GM18511 (cell line): ENCODE measurements around the gene SLC7A10.
"Not testable (repeated sequence)": the region's sequence is repeated elsewhere in the genome, so short reads cannot be mapped to it uniquely, and the experiment has no call there.

Experiments used
- ATAC-seq: cut with Tn5 transposase; IDR thresholded peaks from one replicate; pipeline ENCODE4 v1.9.1; 2021; ENCODE audit warnings: mild to moderate bottlenecking, moderate library complexity; ENCODE audit not compliant: unreplicated experiment

SLC7A10 gene

DNA sequence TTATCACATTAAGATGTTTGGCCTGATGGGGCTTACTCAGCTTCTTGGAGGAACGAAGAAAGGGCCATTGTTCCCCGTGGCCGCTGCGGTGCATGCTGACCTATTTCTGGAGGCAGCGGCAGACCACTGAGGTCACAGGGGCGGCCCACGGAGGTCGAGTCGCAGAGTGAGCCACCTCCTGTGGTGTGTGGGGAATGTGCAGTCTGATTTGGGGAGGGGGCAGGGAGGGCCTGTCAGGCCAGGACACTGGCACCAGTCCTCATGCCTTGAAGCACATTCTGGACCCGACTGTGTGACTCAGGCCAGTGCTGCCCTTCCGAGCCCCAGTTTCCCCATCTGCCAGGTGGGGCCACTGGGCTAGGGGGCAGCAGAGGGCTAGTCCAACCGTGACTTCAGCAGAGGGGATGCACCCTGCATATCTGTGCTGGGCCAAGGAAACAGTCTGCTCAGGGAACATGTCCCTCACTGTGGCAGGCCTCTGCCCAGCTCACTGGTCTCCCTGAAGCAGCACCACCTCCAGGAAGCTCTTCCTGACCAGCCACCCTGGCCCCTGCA lies 6.3 kb downstream of the SLC7A10 start:
- no peak for ATAC-seq

DNA sequence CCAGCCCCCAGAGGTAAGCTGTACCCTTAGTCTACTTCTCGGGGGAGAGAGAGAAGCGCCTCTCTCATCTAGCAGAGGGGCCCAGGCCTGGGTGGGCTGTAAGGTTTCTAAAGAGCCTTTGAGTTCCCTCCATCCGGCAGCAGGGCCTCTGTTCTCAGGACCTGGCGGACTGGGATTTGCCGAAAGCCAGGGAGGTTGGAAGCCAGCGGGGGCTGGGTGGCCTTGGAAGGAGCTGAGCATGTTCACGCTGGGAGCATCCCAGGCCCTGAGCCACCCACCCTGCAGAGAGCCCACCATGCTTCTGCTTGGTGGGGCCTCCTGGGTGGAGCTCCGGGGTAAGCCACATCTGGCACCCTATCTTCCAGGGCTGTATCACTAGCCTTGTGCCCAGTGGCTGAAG lies 7.8 kb downstream of the SLC7A10 start:
- no peak for ATAC-seq

DNA sequence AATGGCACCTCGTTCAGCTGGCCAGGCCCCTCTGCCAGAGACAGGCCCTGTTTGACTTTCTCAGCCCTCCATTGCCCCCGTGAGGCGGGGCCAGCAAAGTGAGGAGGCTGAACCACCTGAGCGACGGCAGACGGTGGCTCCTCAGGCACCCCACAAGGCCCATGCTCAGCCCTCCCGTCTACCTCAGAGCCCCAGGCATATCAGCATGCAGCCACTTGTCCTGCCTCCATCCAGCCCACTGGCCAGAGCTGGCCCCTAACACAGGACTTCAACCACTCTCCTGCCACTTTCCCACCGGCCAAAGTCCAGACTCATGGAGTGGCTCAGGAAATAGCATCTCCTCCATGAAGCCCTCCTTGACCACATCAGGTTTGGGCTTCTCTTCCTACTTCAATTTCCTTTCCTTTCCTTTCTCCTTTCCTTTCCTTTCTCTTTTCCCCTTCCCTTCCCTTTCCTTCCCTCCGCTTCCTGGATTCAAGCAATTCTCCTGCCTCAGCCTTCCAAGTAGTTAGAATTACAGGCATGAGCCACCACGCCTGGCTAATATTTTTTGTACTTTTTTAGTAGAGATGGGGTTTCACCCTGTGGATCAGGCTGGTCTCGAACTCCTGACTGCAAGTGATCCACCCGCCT lies 9.3 kb downstream of the SLC7A10 start:
- ATAC-seq: no peak

DNA sequence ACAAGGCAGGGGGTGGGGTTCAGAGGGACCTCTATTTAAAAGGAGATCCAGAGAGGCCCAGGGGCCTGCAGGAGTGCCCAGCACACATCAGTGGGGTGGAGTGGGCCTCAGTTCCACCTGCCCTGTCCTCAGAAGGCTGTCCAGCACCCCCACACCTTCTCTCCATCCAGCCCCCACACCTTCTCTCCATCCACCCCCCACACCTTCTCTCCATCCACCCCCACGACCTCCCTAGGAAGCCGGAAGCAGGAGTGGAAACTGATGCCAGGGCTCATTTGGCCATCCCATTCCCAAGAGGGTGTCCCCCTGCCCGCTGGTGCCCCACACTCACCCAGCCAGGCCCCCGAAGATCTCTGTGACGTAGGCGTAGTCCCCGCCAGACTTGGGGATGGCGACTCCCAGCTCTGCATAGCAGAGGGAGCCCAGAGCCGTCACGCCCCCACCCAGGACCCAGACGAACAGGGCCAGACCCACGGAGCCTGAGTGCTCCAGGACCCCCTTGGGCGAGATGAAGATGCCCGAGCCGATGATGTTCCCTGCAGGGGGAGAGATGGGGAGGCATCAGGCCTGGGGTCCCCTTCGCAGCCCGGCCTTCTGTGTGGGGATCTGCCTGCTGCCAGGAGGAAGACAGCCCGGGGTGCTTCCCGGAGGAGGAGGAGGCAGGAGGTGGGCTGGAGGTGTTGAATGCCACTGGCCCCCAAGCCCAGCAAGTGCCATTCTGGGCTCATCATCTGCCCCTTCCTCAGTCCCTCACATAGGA lies 10.0 kb downstream of the SLC7A10 start:
- ATAC-seq: no peak

DNA sequence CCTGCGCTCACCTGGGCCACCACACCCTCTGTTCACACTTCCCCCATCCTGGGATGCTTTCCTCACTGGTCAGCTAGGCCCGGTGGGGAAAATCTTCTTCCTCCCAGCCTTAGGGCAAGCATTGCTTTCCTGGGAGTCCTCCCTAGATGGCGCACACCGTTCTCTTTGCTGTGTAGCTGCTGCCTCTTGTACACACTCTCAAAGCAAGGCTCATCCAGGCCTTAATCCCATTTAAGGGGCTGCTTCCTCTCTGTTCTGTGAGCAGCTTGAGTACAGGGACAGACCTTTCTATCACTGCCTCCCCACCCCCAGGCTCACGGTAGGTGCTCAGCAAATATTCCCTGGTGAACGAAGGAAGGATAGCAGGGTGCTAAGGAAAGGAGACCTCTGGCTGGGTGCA lies 11.1 kb downstream of the SLC7A10 start:
- ATAC-seq: no peak

DNA sequence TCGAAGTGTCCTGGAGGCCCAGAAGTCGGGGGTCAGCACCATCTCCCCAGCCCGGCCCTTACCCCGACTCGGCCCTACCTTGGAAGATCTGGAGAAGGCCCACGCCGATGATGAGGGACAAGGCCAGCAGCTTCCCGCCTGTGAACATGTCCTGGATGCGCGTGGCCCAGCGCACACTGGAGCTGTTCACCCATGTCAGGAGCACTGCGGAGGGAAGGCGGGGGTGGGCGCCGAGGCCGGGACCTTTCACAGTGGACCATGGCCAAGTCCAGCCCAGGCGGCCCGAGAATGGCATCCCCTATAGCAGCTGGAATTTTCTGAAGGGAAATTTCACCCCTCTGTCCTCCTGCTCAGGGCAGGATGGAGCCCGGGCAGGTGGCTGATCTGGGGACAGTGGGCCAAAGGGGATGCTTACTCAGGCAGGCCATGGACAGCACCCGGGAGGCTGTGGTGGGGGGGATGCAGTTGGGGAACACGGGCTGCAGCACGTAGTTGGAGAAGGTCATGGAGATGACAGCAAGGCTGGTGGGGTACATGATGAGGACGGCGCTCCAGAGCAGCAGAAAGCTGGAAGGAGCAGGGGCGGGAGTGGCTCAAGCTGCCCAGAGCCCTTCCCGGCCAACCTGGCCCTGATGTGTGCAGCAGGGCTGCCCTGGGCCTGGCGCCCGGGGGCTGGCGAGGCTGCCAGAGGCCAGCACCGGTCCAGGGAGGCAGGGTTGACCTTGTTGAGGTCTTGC lies 13.0 kb downstream of the SLC7A10 start:
- no peak for ATAC-seq

DNA sequence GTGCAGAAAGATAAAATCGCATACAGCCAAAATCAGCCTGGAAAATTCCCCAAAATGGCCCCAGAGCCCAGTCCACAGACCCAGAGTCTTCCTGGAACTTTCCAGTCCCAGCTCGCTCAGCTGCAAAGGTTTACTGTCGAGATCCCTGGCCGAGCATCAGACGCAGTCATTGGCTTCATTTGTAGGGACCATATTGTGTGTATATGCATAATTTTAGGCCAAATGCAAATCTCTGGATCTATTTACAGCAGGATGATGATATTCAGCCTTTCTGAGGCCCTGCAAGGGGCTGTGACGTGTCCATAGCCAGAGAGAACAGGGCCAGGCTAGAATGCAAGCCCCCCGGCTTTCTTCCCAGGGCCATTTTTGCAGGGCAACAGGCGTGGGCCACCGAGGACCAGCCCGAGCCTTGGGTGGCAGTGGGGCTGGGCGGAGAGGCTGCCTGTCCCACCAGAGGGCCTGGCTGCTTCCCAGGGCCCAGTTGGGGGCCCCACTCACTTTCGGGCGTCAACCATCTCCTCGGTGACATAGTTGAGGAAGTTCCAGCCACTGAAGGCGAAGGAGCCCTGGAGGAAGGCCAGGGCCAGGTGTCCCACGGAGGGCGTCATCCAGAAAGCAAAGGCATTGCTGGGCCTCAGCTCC lies 13.7 kb downstream of the SLC7A10 start:
- ATAC-seq: no peak

DNA sequence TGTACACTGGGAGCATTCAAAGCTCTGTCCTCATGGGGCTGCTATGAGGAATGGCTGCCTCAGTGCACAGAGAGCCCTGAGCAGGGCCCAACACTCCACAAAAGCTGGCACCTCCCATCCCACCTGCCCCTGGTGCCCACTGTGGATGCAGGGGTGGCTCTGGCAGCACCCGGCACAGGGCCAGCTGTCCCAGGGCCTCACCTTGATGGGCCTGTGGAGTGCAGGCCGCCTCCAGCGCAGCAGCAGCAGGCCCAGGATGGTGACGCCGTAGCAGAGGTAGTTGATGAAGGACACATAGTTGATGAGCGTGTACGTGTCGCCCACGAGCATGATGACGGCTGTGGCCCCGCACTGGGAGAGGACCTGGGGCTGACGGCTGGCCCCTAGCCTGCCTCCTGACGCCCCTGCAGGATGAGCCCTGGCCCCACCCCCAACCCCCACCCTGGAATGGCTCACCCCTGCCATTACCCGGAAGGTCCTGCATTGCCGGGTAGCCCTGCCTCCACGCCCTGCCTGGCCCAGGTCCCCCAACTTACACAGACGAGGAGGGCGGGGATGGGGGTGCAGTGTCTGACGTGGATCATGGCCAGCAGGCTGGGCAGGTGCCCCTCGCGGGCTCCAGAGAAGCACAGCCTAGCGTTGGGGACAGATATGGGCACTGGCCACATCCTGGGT lies 15.2 kb downstream of the SLC7A10 start:
- ATAC-seq: no peak

DNA sequence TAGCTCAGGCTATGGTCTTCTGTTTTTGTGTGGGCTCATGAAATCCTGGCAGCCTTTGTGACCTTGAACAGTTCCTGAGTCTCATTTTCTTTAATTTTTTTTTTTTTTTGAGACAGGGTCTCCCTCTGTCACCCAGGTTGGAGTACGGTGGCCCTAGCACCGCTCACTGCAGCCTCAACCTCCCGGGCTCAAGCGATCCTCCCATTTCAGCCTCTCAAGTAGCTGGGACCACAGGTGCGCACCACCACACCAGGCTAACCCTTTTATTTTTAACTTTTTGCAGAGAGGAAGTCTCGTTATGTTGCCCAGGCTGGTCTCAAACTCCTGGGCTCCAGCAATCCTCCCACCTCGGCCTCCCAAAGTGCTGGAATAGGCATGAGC lies 15.8 kb downstream of the SLC7A10 start:
- not testable (repeated sequence) for ATAC-seq

DNA sequence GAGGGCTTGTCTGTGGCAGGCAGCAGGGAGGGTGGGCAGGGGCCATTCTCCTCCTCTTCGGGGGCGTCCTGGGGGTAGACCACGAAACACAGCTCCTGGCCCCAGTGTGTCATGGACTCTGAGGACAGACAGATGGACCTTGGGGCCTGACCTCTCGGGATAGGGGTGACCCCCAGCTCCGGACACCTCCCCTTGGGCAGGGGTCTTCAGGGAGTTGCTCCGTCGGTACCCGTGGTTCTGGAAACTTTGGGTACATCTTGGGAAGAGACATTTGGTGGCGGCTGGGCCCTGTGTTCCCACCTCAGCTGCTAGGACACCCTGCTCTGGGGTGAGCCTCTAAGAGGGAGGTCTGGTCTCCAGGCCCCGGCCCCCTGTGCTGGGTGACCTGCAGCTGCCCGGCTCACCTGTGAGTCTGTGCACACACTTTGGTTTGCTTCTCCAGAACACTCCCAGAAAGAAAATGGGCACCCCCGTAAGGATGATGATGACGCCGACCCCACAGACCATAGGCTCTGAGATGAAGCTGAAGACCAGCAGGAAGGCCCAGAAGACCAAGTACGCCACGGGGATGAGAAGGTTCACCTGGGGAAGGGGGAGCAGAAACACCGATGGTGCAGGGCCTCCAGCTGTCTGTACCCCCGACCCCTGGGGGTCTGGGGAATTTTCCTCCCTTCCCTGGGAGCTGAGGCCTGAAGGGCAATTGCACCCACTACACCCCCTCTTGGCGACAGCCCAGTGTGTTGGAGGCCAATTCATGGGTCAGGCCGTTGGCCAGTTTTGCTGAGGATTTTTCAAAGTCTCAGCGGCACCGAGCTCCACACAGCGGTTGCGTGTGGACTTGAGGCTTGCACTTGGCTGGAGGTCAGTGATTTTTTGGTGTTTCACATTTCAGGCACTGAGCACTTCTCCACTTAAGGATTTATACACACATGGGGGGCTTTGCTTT lies 16.5 kb downstream of the SLC7A10 start:
- ATAC-seq: no peak

DNA sequence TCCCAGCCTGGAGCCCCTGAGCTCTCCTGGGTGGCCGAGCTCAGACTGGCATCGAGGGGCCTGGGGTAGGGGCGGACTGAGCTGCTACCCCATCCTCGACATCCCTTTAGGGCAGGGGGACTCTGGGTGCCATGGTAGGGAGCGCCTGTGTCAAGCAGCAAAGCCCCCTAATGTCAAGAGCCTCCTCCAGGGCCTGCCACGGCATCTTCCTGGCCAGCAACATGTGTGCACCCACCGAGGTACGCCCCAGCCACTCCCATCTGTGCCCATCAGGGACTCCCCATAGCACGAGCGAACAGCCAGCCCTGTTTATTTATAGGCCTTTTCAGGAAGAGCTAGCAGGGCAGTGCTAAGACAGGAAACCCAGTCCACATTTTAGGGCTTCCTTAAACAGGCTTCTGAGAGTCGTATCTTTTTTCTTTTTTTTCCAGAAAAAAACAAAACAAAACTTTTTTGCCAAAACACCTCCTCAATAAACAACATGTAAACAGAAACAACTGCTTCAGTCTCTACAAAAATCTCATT lies 17.2 kb downstream of the SLC7A10 start:
- no peak for ATAC-seq

DNA sequence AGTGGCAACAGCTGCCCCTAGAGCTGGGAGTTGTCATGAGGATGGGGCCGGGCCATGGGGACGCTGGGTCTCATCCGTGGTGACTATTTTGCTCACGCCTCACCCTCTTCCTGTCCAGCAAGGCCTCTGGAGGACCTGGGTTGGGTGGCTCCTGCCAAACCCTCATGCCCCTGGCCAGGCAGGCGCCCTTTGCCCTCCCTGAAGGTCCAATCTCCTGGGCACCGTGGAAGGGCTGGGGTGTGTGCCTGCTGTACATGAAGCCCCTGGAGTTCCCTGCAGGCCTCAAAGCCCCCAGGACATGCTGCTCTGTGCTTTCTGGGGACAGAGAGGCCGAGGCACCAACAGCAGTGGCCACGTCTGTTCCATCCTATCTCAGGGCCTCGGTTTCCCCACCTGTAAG lies 17.7 kb downstream of the SLC7A10 start:
- ATAC-seq: no peak

DNA sequence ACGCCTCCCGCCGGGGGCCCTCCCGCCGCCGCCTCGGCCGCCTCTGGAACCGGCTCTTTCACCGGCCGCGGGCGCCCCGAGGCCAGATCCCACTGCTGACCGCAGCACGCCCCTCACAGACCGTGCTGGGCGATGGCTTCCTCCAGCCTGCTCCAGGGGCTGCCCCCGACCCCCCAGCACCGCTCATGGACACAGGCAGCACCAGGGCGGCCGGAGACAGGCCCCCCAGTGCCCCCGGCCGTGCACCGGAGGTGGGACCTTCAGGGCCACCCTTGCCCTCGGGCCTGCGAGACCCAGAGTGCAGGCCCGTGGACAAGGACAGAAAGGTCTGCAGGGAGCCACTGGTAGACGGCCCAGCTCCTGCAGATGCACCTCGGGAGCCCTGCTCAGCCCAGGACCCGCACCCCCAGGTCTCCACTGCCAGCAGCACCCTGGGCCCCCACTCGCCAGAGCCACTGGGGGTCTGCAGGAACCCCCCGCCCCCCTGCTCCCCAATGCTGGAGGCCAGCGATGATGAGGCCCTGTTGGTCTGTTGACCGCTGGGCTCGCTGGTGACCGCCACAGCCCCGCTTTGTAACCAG lies 18.5 kb downstream of the SLC7A10 start:
- ATAC-seq: no peak

DNA sequence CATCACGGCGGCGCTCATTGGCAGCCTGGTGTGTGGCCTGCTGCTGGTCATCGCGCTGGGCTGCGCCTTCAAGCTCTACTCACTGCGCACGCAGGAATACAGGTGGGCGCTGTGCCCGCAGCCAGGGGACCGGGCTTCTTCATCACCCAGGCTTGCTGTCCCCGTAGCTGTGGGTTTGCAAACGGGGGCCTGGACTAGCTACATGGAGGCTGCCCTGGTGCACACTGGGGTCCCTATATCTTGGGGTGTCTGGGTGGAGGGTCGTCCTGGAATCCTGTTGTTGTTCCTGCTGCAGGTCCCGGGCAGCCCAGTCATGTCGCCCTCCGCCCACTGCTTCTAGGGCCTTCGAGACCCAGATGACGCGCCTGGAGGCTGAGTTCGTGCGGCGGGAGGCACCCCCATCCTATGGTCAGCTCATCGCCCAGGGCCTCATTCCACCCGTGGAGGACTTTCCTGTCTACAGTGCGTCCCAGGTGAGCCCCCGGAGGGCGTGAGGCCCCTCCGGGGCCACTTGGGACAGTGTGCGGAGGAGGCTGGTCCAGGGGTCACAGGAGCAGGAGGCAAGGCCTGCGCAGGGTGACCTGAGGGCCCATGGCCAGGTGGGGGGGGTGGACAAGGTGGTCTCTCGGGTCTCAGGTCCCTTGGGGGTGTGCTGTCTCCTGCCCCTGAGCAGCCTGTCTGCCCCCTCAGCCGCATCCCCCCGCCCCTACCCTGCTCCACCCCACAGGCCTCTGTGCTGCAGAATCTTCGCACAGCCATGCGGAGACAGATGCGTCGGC lies 19.2 kb downstream of the SLC7A10 start:
- no peak for ATAC-seq

DNA sequence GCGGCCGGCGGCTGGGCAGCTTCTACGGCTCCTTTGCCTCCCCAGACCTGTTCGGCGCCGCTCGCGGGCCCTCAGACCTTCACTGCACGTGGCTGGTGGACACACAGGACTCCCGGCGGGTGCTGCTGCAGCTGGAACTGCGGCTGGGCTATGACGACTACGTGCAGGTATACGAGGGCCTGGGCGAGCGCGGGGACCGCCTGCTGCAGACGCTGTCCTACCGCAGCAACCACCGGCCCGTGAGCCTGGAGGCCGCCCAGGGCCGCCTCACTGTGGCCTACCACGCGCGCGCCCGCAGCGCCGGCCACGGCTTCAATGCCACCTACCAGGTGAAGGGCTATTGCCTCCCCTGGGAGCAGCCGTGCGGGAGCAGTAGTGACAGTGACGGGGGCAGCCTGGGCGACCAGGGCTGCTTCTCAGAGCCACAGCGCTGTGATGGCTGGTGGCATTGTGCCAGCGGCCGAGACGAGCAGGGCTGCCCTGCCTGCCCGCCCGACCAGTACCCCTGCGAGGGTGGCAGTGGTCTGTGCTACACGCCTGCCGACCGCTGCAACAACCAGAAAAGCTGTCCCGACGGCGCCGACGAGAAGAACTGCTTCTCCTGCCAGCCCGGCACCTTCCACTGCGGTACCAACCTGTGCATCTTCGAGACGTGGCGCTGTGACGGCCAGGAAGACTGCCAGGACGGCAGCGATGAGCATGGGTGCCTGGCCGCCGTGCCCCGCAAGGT lies 20.0 kb downstream of the SLC7A10 start:
- ATAC-seq: no peak

DNA sequence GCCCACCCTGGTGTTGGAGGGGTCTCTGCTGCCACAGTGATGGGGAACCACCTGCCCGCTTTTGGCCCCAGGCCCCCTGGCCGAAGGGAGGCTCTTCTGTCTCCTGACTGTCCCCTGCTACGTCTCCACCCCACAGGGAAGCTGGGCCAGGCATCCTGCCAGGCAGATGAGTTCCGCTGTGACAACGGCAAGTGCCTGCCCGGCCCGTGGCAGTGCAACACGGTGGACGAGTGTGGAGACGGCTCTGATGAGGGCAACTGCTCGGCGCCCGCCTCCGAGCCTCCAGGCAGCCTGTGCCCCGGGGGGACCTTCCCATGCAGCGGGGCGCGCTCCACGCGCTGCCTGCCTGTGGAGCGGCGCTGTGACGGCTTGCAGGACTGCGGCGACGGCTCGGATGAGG lies 20.5 kb downstream of the SLC7A10 start:
- ATAC-seq: no peak

DNA sequence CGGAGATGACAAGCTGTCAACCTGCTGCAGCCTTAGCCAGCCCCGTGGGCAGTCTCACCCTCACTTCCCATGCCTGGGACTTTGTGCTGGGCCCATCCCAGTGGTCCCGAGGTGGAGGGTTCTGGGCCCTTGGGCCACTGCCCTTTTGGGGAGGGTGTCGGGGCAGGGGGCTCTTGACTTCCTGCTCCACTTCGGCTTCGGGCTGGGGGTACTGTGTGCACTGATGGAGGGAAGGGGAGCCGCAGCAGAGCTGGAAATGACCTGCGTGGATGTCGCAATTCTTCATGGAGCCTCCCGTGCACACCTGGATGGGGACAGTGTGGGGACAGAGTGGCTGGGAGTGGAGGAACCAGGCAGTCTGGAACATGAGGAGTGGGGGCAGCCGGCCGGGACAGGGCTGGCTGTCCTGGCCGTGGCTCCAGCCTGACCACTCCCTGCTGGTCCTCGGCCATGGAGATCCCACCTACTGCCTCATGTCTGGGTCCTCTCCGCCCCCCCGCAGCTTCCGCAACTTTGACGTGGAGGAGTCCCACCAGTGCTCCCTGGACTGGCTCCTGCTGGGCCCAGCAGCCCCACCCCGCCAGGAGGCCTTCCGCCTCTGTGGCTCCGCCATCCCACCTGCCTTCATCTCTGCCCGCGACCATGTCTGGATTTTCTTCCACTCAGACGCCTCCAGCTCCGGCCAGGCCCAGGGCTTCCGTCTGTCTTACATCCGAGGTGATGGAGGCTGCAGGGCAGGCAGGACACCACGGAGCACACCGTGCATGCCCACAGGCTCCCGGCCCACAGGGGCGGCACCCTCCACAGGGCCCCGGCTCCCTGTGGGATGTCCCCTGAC lies 21.3 kb downstream of the SLC7A10 start:
- no peak for ATAC-seq
